Endothelial cell of umbilical vein (primary cell): ENCODE measurements around the gene PPP1R1B.

Experiments
- MYC ChIP-seq: IDR thresholded peaks from one replicate; pipeline ENCODE4 v1.6.1; 2011; ENCODE audit warnings: mild to moderate bottlenecking, low read depth, low read length
- POLR2A ChIP-seq: IDR thresholded peaks from 2 replicates; pipeline ENCODE4 v1.6.1; 2012; ENCODE audit warnings: low read depth, mild to moderate bottlenecking, control low read depth, low read length
- POLR2AphosphoS5 ChIP-seq: IDR thresholded peaks from 2 replicates; pipeline ENCODE4 v1.6.1; 2012; ENCODE audit warnings: low read depth, mild to moderate bottlenecking, control low read depth, low read length, moderate library complexity; ENCODE audit not compliant: insufficient read depth
- TF ChIP-seq, protein P1 (sequence below), 2 donors: IDR thresholded peaks; 1 replicate in 1 of 2; 2 replicates in 1 of 2; pipeline ENCODE4 v1.5.1; 2011; ENCODE audit warnings: low read length in 2 of 2, mild to moderate bottlenecking in 2 of 2, moderate library complexity in 2 of 2, control low read depth in 1 of 2, inconsistent platforms in 1 of 2, low read depth in 1 of 2; ENCODE audit not compliant: insufficient read depth in 1 of 2; ENCODE audit errors: extremely low read depth in 1 of 2
- TF ChIP-seq, protein P2 (sequence below): IDR thresholded peaks from 2 replicates; pipeline ENCODE4 v1.6.1; 2011; ENCODE audit not compliant: insufficient read depth, insufficient read length

DNA sequence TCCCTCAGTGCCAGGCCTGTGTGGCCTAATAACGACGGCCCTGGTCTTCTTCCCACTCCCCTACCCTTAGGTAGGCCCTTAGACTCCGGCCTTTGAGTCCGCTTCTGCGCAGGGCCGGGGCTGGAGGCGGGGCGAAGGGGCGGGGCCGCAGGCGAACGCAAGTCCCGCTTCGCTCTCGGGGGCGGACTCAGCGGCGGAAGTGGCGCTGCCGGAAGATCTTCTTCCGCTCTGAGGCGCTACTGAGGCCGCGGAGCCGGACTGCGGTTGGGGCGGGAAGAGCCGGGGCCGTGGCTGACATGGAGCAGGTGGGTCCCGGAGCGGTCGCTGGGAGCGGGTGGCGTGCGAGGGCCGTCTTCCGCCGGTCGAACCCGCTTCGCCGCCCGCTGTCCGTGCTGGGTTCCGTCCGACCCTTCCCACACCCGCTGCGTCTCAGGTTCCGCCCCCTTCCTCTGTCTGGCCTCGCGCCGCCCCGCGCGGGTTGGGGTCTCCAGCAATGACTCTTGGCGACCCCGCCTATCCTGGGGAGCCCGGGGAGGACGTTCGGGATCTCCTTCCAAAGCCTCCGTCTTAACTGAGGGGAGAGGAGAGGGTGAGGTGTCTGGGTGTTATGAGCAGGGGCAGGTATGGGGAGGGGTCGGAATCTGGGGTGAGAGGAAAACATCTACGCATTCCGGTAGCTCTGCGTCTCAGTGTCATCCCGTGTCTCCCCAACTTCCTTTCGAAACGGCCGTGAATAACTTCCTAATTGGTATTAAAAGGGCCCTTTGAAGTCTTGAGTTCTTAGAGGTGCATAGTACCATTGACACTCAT, 10.4 kb downstream of the PPP1R1B start, which contains the start of gene STARD3:
- TF ChIP-seq POLR2A (peak; percentile 61), MYC (no peak), POLR2AphosphoS5 (peak; percentile 88)
- TF ChIP-seq, protein P1, sequence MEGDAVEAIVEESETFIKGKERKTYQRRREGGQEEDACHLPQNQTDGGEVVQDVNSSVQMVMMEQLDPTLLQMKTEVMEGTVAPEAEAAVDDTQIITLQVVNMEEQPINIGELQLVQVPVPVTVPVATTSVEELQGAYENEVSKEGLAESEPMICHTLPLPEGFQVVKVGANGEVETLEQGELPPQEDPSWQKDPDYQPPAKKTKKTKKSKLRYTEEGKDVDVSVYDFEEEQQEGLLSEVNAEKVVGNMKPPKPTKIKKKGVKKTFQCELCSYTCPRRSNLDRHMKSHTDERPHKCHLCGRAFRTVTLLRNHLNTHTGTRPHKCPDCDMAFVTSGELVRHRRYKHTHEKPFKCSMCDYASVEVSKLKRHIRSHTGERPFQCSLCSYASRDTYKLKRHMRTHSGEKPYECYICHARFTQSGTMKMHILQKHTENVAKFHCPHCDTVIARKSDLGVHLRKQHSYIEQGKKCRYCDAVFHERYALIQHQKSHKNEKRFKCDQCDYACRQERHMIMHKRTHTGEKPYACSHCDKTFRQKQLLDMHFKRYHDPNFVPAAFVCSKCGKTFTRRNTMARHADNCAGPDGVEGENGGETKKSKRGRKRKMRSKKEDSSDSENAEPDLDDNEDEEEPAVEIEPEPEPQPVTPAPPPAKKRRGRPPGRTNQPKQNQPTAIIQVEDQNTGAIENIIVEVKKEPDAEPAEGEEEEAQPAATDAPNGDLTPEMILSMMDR (IDR thresholded peaks at IDR 0.05; ENCODE audit: extremely low read depth in 1 of 2, insufficient read depth in 1 of 2, low read depth in 1 of 2, low read length in 2 of 2): peak in 1 of 2 donors; percentile 5
- TF ChIP-seq, protein P2, sequence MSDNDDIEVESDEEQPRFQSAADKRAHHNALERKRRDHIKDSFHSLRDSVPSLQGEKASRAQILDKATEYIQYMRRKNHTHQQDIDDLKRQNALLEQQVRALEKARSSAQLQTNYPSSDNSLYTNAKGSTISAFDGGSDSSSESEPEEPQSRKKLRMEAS: no peak
